K562 (cell line): ENCODE data around the gene ZNF484.

Experiments
- BRF2 ChIP-seq: IDR thresholded peaks from 3 replicates; pipeline ENCODE4 v1.6.1; 2011; ENCODE audit warnings: borderline replicate concordance, mild to moderate bottlenecking; ENCODE audit not compliant: insufficient read length, insufficient read depth
- CTCF ChIP-seq, 3 experiments: IDR thresholded peaks in 2 of 3; conservative IDR thresholded peaks in 1 of 3; 2 replicates each; pipeline ENCODE4 v1.5.1; 2011 to 2012; ENCODE audit warnings: low read length in 3 of 3, mild to moderate bottlenecking in 3 of 3, control low read depth in 2 of 3, improper control_type of control experiment in 1 of 3, inconsistent platforms in 1 of 3, low read depth in 1 of 3, mixed read lengths in 1 of 3, moderate library complexity in 1 of 3; ENCODE audit not compliant: insufficient read depth in 2 of 3
- DPF2 ChIP-seq: fragments of 450-650 bp; IDR thresholded peaks from 2 replicates; pipeline ENCODE4 v1.6.1; 2016
- E2F4 ChIP-seq: sonication (generic); formaldehyde crosslinking; IDR thresholded peaks from 2 replicates; pipeline ENCODE4 v1.8.0; 2022; ENCODE audit warnings: mild to moderate bottlenecking, low read depth, missing genetic modification reagents
- PCBP2 ChIP-seq: fragments of 200-400 bp; formaldehyde crosslinking; IDR thresholded peaks from 2 replicates; pipeline ENCODE4 v1.6.1; 2018; ENCODE audit warnings: low read length, low read depth, mild to moderate bottlenecking, moderate library complexity; ENCODE audit not compliant: poor library complexity, severe bottlenecking
- POLR2A ChIP-seq: fragments of 450-650 bp; conservative IDR thresholded peaks from 2 replicates; pipeline ENCODE4 v1.6.1; 2016
- RHOXF2B ChIP-seq: fragments of 250-450 bp; sonication (Bioruptor Pico); conservative IDR thresholded peaks from 2 replicates; pipeline ENCODE4 v1.5.1; 2021
- SIN3A ChIP-seq, 2 experiments: fragments of 150-350 bp in 1 of 2; IDR thresholded peaks; 2 replicates each; pipeline ENCODE4 v1.6.1; 2011 to 2016; ENCODE audit warnings: borderline replicate concordance in 2 of 2, low read depth in 2 of 2, low read length in 2 of 2, mild to moderate bottlenecking in 2 of 2, moderate library complexity in 2 of 2; ENCODE audit not compliant: control insufficient read depth in 1 of 2
- SMARCE1 ChIP-seq: fragments of 450-650 bp; IDR thresholded peaks from 2 replicates; pipeline ENCODE4 v1.7.1; 2016; ENCODE audit warnings: mild to moderate bottlenecking
- STAG1 ChIP-seq: sonication (generic); formaldehyde crosslinking; IDR thresholded peaks from 2 replicates; pipeline ENCODE4 v1.5.0; 2020; ENCODE audit warnings: missing genetic modification reagents, borderline replicate concordance
- ZNF282 ChIP-seq: sonication (generic); formaldehyde crosslinking; IDR thresholded peaks from 2 replicates; pipeline ENCODE4 v1.8.1; 2023; ENCODE audit warnings: missing genetic modification reagents

- TF ChIP-seq CTCF (IDR thresholded peaks at IDR 0.05 in 2 of 3, conservative IDR thresholded peaks at IDR 0.05 in 1 of 3; ENCODE audit: insufficient read depth in 2 of 3, low read depth in 1 of 3, low read length in 3 of 3) (no peak), BRF2 (no peak), POLR2A (no peak), ZNF282 (CRISPR knock-in tag) (no peak), SIN3A (IDR thresholded peaks at IDR 0.05; ENCODE audit: borderline replicate concordance in 2 of 2, control insufficient read depth in 1 of 2, low read depth in 2 of 2, low read length in 2 of 2) (no peak), PCBP2 (no peak), DPF2 (no peak), RHOXF2B (no peak), STAG1 (CRISPR knock-in tag) (no peak), E2F4 (CRISPR knock-in tag) (no peak), SMARCE1 (no peak)
Observed at GRCh38 chr9:92882276-92882675, 4.4 kb upstream of the ZNF484 start.
